Middle frontal gyrus (tissue), 1 donor: ENCODE measurements around the gene DGCR6.
"Not testable (repeated sequence)": the region's sequence is repeated elsewhere in the genome, so short reads cannot be mapped to it uniquely, and the experiment has no call there.

Source experiments
- DNase-seq: peaks from one replicate; pipeline ENCODE4 v3.0.0-alpha.2; 2015; ENCODE audit warnings: low spot score; ENCODE audit errors: extremely low spot score

DGCR6 gene

DNA sequence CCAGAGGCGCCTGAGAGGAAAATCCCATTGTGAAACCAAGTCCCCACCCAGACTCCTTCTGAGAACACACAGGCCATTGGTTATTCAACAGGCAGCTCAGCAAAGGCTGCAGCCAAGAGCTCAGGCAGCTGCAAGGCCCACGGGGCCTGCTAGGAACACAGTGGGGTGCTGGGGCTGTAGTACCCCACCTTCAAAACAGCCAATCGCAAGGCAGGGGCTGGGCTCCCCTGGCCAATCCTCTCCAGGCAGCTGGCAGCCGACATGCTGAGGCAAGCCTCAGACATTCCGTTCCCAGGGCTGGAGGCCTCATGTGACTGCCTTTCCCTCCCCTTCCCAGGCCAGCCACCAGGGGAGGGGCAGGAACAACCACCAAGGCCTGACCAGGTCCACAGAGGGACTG, 23.3 kb downstream of the DGCR6 start:
- no peak for DNase-seq

DNA sequence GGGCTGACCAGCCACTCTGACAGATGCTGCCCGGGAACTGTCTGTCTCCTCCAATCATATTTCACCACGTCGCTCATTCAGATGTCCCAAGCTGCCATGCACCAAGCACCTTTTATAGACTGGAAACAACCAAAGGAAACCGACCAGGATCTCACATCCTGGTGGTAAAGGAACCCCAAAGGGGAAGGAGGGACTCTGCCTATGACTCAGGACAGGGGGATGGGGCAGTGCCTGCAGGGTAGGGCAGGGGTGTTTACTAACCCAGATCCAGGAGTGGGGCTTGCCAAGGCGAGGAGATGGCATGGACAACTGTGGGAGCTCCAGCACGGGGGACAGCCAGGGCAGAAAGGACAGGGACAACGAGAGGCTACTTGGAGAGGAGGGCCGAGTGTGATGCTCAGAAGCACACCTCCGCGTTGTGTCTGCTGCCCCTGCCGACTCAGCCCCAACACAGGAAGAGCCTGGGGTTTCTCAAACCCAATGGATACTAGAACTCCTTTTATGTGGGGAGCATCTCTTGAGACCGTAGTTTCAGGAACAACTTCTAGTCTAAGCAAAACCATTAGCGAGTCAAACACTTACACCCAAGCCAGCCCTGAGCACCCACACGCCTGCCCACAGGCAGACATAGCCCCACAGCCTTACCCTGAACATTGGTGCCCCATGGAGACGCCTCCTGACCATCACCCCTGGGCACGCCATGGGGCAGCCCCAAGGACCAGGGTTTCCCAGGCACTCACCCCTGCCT, 26.0 kb downstream of the DGCR6 start:
- DNase-seq = no peak

- no peak for DNase-seq
Measured at GRCh38 chr22:18933914-18934313, 27.8 kb downstream of the DGCR6 start.

- DNase-seq = not testable (repeated sequence)
Measured at GRCh38 chr22:18934688-18935087, 28.6 kb downstream of the DGCR6 start.

DNA sequence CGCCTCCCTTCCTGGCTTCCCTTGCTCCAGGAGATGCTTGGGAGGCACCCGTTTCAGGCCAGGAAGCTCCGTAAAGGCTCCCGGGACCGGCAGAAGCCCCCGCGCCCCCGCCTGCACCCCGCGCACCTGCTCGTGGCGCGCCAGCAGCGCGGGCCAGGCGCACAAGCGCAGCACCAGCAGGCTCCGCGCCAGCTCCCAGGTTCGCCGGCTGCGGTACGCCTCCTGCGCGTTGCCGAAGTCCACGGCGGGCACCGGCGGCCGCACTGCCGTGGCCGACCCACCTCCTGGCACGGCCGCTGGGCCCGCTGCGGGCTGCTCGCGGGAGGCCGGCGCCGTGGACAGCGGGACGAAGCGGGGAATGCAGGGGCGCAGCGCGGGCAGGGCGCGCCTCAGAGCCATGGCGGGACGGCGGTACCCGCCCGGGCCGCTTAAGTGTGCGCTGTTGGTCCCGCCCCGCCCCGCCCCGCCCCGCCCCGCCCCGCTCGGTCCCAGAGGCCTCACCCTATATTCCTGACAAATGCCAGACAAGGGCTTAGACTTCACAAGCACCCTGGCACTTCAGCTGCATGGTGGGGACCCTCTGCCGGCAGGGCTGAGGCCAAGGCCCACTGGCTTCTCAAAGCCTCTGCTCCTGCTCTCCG, 29.9 kb downstream of the DGCR6 start, which contains the start of gene PRODH:
TSS of gene PRODH (minus strand) at position 405 of the 641 bp plus-strand sequence. CDS start at position 399, 6 bp downstream.
- no peak for DNase-seq

DNA sequence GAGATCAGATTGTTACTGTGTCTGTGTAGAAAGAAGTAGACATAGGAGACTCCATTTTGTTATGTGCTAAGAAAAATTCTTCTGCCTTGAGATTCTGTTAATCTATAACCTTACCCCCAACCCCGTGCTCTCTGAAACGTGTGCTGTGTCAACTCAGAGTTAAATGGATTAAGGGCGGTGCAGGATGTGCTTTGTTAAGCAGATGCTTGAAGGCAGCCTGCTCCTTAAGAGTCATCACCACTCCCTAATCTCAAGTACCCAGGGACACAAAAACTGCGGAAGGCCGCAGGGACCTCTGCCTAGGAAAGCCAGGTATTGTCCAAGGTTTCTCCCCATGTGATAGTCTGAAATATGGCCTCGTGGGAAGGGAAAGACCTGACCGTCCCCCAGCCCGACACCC, 32.6 kb downstream of the DGCR6 start:
- DNase-seq = not testable (repeated sequence)

- DNase-seq = not testable (repeated sequence)
Measured at GRCh38 chr22:18947105-18947504, 41.0 kb downstream of the DGCR6 start.

DNA sequence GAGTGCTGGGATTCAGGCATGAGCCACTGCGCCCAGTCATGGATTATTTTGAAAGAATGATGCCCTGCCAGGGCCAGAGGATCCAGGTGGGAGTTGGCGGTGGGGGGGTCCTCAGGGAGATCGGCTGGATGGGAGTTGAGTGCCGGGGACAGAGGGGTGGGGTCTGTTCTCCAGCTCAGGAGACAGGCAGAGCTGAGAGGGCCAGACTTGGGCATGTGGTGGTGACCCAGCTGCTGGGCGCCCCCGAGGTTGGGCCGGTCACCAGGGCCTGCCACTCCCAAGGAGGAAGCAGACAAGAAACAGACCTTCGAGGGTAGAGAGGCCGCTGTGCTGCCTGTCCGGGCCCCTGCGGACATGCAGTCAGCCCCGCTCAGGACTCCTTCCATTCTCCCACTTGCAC, 41.8 kb downstream of the DGCR6 start:
- DNase-seq = no peak

- DNase-seq = no peak
Measured at GRCh38 chr22:18950141-18950540, 44.0 kb downstream of the DGCR6 start.

DNA sequence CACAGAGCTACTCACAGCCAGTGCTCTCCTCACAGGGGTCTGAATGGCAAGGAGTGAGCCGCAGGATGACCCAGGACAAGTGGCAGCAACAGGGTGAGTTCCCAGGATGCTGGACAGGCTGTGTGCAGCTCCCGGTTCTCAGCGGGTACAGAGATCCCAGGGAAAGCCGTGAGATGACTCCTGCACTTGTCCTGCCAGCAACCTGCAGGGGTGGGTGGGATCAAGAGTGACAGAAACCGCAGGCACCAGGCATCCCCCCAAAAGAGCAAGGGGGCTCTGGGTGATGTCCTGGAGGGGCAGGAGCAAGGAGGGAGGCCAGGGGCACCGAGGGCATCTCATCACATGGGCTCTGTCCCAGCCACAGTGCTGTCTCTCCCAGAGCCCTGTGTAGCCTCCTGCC, 45.9 kb downstream of the DGCR6 start:
- no peak for DNase-seq

- DNase-seq = not testable (repeated sequence)
Measured at GRCh38 chr22:18953128-18953527, 47.0 kb downstream of the DGCR6 start.

DNA sequence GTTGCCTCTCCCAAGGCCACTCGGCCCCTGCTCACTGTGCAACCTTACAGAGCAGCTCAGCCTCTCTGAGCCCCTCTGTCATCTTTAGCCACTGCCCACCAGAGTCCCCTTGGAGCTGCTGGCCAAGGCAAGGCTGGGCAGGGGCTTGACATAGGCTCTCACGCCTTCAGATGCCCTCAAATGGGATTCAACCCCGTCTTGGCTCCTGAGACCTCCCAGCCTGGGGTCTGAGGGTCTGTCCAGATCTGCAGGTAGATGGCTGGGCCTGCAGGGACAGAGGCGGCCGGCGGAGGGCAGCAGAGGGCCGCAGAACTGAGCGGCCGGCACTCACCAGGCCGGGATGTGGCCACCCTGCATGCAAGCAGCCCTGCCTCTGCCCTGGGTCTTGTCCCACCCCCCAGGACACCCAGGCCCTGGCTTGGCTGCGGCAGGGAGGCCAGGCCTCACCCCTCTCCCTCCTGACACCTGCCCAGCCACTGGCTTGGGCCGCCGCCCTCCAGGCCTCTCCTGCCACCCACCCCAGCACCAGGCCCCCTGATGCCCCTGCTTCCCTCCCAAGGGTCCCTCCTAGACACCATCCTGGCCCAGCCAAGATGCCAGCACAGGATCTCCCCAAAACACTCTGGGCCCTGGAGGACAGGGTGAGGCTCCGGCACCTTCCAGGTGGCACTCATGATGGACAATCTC, 48.3 kb downstream of the DGCR6 start:
- not testable (repeated sequence) for DNase-seq

- DNase-seq = no peak
Measured at GRCh38 chr22:18954990-18955571, 49.0 kb downstream of the DGCR6 start.

- DNase-seq = no peak
Measured at GRCh38 chr22:18955696-18956095, 49.6 kb downstream of the DGCR6 start.

DNA sequence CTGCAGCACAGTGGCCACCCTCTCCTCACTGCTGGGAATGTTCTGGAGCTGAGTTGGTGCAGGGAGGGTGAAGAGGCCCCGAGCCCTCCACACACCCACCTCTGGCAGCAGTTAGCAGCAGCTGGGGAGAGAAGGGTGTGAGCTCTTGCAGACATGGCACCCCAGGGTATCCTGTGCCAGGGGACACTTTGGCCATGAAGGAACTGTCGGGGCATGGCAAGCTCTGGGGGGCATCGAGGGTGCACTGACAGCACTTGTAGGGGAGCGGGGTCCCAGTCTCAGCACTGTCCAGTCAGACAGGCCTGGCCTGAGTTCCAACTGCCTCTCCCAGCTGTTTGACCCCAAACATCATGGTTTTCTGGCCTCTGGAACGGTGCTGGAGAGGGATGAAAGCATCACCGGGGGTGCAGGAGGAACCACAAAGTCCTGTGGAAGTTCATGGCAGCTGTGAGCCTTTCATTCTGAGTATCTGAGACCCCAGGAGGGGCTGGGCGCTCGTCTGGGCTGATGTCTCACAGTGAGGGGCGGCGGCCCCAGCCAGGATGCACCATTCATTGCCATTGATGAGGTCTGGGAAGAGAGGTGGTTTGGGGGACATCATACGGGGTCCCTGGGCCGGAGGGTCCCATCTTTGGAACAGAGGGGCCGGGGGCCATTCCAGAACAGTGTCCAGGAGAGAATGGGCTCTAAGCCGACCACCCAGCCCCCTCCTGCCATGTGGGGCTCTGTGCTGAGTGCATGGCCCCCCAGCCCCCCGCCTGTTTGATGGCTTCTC, 50.2 kb downstream of the DGCR6 start:
- not testable (repeated sequence) for DNase-seq

GRCh38 chr22:18956956-18957355, 50.8 kb downstream of the DGCR6 start:
- not testable (repeated sequence) for DNase-seq

DNA sequence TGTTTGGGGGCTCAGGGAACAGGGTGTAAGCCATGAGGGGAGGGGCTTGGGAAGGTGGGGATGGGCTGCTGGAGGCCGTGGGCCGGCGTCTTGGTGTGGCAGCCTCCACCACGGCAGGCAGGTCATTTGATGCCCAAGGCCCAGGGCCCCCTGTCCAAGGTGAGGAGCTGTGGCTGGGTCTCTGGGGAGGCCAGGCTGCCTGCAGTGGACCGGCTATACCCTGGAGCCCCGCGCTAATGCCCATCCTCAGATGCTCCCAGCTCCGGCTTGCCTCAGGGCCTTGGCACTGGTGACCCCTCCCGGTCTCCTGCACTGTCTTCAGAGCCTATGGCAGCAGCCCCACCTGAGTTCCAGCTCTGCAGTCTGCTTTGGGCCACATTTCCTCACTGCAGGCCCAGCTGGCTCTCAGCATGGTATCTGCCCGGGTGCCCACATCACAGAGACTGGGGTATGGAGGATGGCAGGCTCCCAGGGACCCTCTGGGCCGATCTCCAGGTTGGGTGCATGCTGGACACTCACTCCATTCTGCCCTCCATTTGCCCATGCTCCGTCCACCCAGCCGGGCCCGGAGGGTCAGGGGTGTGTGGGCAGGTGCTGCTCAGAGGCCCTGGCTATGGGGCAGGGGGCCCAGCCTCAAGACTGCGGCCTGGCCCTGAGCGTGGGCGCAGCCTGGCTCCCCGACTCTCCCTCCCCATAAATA, 51.7 kb downstream of the DGCR6 start:
- not testable (repeated sequence) for DNase-seq

DNA sequence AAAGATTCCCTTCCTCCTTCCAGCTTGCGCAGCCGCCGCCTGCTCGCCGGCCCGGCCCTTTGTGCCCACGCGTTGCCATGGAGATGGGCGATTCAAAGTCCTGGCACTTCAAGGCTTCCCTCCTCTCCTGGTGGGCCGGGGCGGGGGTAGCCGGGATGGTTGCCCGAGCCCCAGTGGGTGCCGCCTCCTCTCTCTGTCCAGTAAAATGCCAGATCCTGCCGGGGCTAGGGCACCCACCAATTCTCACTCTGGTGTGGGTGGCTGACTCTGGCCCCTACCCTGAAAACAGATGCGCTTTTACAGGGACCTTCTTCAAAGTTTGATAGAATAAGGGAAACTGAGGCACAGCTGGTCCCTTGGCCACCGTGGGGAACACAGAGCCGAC, 52.2 kb downstream of the DGCR6 start:
- DNase-seq = not testable (repeated sequence)

DNA sequence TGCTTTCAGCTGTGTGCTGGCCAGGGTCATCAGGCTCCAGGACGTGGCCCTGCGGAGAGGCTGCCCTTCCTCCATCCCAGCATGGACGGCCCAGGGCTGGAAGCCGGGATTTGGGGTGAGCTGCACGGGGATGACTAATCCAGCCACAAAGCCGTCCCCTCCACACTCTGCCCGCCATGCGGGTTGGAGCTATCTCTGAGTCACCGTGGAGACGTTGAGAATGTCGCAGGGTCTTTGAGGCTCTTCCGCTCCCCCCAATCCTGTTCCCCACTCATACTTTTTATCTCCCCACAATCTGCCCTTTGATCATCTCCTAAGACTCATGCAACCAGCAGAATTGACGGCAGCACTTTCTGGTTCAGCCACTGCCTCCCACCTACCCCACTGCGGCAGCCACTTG, 52.6 kb downstream of the DGCR6 start:
- DNase-seq = not testable (repeated sequence)

DNA sequence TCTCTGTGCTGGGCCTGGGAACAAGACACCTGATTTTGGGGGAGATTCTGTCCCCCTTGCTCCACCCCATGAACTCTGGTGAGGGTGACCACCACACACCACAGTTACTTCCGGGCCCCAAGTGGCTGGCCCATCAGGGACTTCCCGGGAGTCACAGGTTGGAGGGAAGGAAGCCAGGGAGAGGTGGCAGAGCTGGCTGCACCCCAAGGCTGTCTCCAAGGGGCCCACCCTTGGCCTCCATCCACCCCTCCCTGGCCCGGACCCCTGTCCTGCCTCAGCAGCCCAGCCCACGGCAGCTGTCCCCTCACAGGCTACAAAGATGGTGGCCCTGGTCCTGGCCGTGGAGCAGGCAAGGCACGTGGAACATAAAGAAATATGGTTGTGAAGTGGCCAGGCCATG, 53.1 kb downstream of the DGCR6 start:
- DNase-seq = not testable (repeated sequence)
